T-helper 1 cell treated with Interleukin-12 subunit alpha and Interleukin-12 subunit beta and Interleukin-4 antibody, amounts not matched to agents 30 μg/mL and 1 μg/mL, for 36 hours (primary cell): ENCODE data around the gene TLE4.

ENCODE experiments used
- H3K27ac Mint-ChIP-seq: one replicate; pipeline ENCODE4 v1.8.0; 2021; ENCODE audit warnings: mild to moderate bottlenecking, mixed read lengths
- H3K27me3 Mint-ChIP-seq: one replicate; pipeline ENCODE4 v1.8.0; 2021; ENCODE audit warnings: low read depth, mixed read lengths
- H3K36me3 Mint-ChIP-seq: one replicate; pipeline ENCODE4 v1.8.0; 2021; ENCODE audit warnings: low read depth, mixed read lengths
- H3K4me1 Mint-ChIP-seq: one replicate; pipeline ENCODE4 v1.8.0; 2021; ENCODE audit warnings: low read depth, mixed read lengths
- H3K4me3 Mint-ChIP-seq: one replicate; pipeline ENCODE4 v1.8.0; 2021; ENCODE audit warnings: mild to moderate bottlenecking, moderate library complexity, mixed read lengths
- H3K9me3 Mint-ChIP-seq: one replicate; pipeline ENCODE4 v1.8.0; 2021; ENCODE audit warnings: mixed read lengths

TLE4 gene

GRCh38 chr9:79579624-79580023, 7.9 kb downstream of the TLE4 start:
- Mint-ChIP-seq H3K36me3 (peaks cover 21% of the 10 kb centered on the region), H3K27me3 (no peaks in the 10 kb centered on the region), H3K27ac (no peak overlapping the region), H3K9me3 (no peaks in the 10 kb centered on the region), H3K4me1 (peaks cover 46% of the 10 kb centered on the region), H3K4me3 (no peak overlapping the region)

- no peaks in the 10 kb centered on the region for H3K9me3 Mint-ChIP-seq
- H3K4me1 Mint-ChIP-seq = peaks cover 46% of the 10 kb centered on the region
- no peaks in the 10 kb centered on the region for H3K27me3 Mint-ChIP-seq
- H3K27ac Mint-ChIP-seq = no peak overlapping the region
- H3K4me3 Mint-ChIP-seq = no peak overlapping the region
- H3K36me3 Mint-ChIP-seq = peaks cover 21% of the 10 kb centered on the region
These were observed 8.3 kb downstream of the TLE4 start for GRCh38 chr9:79580055-79580454.

- H3K4me3 Mint-ChIP-seq = no peak overlapping the region
- H3K36me3 Mint-ChIP-seq = peaks cover 16% of the 10 kb centered on the region
These were observed 9.6 kb downstream of the TLE4 start for GRCh38 chr9:79581388-79581787.

GRCh38 chr9:79581794-79582193, 10.0 kb downstream of the TLE4 start:
- Mint-ChIP-seq H3K27ac (peak overlapping the region; percentile 6), H3K9me3 (no peaks in the 10 kb centered on the region), H3K27me3 (no peaks in the 10 kb centered on the region), H3K4me3 (peak overlapping the region; percentile 17), H3K4me1 (peaks cover 39% of the 10 kb centered on the region), H3K36me3 (peaks cover 14% of the 10 kb centered on the region)

More at GRCh38 chr9:79581388-79581787, 9.6 kb downstream of the TLE4 start:
- Mint-ChIP-seq H3K9me3 (no peaks in the 10 kb centered on the region), H3K27me3 (no peaks in the 10 kb centered on the region), H3K27ac (no peak overlapping the region), H3K4me1 (peaks cover 41% of the 10 kb centered on the region)

- H3K27ac Mint-ChIP-seq = no peak overlapping the region
- H3K4me3 Mint-ChIP-seq = no peak overlapping the region
These were observed 12.3 kb downstream of the TLE4 start for GRCh38 chr9:79583952-79584654.

GRCh38 chr9:79584655-79584982, 12.9 kb downstream of the TLE4 start:
- Mint-ChIP-seq H3K9me3 (no peaks in the 10 kb centered on the region), H3K27me3 (no peaks in the 10 kb centered on the region), H3K4me1 (peaks cover 38% of the 10 kb centered on the region), H3K36me3 (peaks cover 20% of the 10 kb centered on the region), H3K4me3 (no peak overlapping the region), H3K27ac (no peak overlapping the region)

More at GRCh38 chr9:79583952-79584654, 12.3 kb downstream of the TLE4 start:
- H3K27me3 Mint-ChIP-seq = no peaks in the 10 kb centered on the region
- H3K9me3 Mint-ChIP-seq = no peaks in the 10 kb centered on the region
- H3K4me1 Mint-ChIP-seq = peaks cover 40% of the 10 kb centered on the region
- H3K36me3 Mint-ChIP-seq = peaks cover 20% of the 10 kb centered on the region

- peaks cover 16% of the 10 kb centered on the region for H3K36me3 Mint-ChIP-seq
- H3K9me3 Mint-ChIP-seq = no peaks in the 10 kb centered on the region
- H3K4me3 Mint-ChIP-seq = no peak overlapping the region
- no peak overlapping the region for H3K27ac Mint-ChIP-seq
- H3K4me1 Mint-ChIP-seq = peaks cover 32% of the 10 kb centered on the region
- peaks cover 23% of the 10 kb centered on the region for H3K27me3 Mint-ChIP-seq
These were observed 16.9 kb downstream of the TLE4 start for GRCh38 chr9:79588488-79589223.

- H3K27me3 Mint-ChIP-seq = peaks cover 23% of the 10 kb centered on the region
- peaks cover 28% of the 10 kb centered on the region for H3K4me1 Mint-ChIP-seq
- H3K4me3 Mint-ChIP-seq = no peak overlapping the region
- peaks cover 17% of the 10 kb centered on the region for H3K36me3 Mint-ChIP-seq
- no peaks in the 10 kb centered on the region for H3K9me3 Mint-ChIP-seq
- H3K27ac Mint-ChIP-seq = no peak overlapping the region
These were observed 19.7 kb downstream of the TLE4 start for GRCh38 chr9:79591458-79591857.

GRCh38 chr9:79592726-79593493, 21.1 kb downstream of the TLE4 start:
- Mint-ChIP-seq H3K9me3 (no peaks in the 10 kb centered on the region), H3K4me3 (no peak overlapping the region), H3K4me1 (peaks cover 29% of the 10 kb centered on the region), H3K27ac (no peak overlapping the region), H3K27me3 (peaks cover 23% of the 10 kb centered on the region), H3K36me3 (peaks cover 13% of the 10 kb centered on the region)

- Mint-ChIP-seq H3K27me3 (no peaks in the 10 kb centered on the region), H3K36me3 (peaks cover 15% of the 10 kb centered on the region), H3K9me3 (peaks cover 10% of the 10 kb centered on the region), H3K4me3 (no peak overlapping the region), H3K27ac (no peak overlapping the region), H3K4me1 (peaks cover 14% of the 10 kb centered on the region)
These were observed 27.0 kb downstream of the TLE4 start for GRCh38 chr9:79598562-79599345.

GRCh38 chr9:79600466-79600865, 28.7 kb downstream of the TLE4 start:
- Mint-ChIP-seq H3K27me3 (no peaks in the 10 kb centered on the region), H3K9me3 (peaks cover 10% of the 10 kb centered on the region), H3K36me3 (peaks cover 13% of the 10 kb centered on the region), H3K4me3 (no peak overlapping the region), H3K4me1 (peaks cover 9% of the 10 kb centered on the region), H3K27ac (no peak overlapping the region)

GRCh38 chr9:79603222-79603920, 31.6 kb downstream of the TLE4 start:
- Mint-ChIP-seq H3K36me3 (peaks cover 24% of the 10 kb centered on the region), H3K9me3 (peaks cover 18% of the 10 kb centered on the region), H3K4me3 (no peak overlapping the region), H3K27me3 (no peaks in the 10 kb centered on the region), H3K4me1 (peaks cover 7% of the 10 kb centered on the region), H3K27ac (no peak overlapping the region)

GRCh38 chr9:79604149-79604548, 32.4 kb downstream of the TLE4 start:
- Mint-ChIP-seq H3K4me1 (peaks cover 7% of the 10 kb centered on the region), H3K27ac (no peak overlapping the region), H3K36me3 (peaks cover 20% of the 10 kb centered on the region), H3K4me3 (no peak overlapping the region), H3K27me3 (no peaks in the 10 kb centered on the region), H3K9me3 (peaks cover 18% of the 10 kb centered on the region)
